Kidney tubule cell (primary cell): ENCODE results near the gene PTPN6.

Experiments used
- DNase-seq: peaks from one replicate; pipeline ENCODE4 v3.0.0-alpha.2; 2018; ENCODE audit warnings: low spot score

Gene PTPN6

DNA sequence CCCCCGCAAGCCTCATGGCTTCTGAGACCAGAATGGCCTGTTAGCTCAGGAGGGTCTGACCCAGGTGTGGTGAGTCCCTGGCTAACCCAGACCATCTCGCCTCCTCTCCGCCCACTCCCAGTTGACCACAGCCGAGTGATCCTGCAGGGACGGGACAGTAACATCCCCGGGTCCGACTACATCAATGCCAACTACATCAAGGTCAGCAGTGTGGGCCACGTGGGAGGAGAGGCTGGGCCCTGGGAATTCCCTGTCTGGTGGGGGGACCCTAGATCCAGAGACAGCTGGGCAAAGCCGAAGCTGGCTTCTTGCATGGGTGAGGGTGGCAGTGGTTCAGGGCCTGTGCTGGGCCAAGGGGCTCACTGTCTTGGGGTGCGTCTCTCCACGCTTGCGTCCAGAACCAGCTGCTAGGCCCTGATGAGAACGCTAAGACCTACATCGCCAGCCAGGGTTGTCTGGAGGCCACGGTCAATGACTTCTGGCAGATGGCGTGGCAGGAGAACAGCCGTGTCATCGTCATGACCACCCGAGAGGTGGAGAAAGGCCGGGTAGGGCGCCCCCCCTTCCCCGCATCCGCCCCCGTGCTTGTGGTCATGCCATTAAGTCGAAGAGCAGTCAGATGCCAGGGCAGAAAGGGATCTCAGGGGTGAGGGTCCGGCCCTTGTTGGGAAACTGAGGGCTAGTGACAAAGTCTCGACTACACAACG is 5.0 kb downstream of the PTPN6 start:
- DNase-seq, result no peak

GRCh38 chr12:6957151-6957701 is 6.1 kb downstream of the PTPN6 start:
- no peak for DNase-seq

DNA sequence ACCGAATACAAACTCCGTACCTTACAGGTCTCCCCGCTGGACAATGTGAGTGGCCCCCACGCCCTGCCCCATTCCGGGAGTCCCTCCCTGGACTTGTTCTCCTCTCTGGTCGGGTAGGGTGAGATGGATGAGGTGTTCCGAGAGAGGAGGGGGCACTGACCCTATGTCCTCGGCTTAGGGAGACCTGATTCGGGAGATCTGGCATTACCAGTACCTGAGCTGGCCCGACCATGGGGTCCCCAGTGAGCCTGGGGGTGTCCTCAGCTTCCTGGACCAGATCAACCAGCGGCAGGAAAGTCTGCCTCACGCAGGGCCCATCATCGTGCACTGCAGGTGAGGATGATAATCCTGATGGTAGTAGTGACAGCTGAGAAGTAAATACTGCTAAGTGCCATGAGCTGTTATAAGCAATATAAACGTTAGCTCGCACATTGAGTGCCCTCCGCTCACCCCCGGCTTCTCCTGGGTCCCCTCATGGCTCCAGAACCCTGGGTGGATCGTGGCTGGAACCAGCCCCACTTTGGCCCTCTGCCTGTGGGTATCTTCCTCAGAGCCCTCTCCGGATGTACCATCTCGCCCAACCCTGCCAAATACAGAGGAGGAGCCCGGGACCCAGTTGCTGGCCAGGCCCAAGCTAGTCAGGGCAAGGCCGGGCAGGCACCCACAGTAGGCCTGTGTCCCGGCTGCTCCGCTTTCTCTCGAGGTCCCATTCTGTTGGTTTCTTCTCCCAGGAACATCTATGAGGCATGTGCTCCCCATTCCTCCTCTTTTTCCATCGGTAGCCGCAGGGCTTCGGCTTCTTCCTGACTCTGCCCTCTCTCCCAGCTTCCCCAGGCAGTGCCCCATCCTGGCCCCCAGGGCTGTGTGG is 6.8 kb downstream of the PTPN6 start:
- no peak for DNase-seq

DNA sequence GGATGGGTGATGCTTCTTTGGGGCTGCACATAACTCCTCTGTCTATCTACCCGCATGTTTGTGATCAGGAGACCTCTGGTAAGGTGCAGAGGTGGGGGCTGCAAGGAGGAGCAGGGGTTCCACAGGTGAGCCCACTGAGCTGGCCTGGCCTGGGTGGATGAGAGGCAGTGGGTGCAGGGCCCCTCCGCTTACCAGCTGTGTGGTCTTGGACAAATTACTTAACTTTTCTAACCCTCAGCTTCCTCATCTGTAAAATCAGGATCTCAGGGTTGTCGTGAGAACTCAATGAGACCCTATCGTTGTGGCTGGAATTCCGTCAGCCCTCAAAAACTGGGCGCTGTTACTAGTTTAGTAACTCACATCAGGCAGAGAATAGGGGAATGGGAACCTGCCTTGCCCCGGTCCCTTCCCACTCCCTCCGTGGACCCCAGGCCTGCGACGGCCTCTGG is 7.5 kb downstream of the PTPN6 start:
- no peak for DNase-seq

GRCh38 chr12:6959058-6959804 is 8.1 kb downstream of the PTPN6 start:
- no peak for DNase-seq

GRCh38 chr12:6959805-6960592 is 8.8 kb downstream of the PTPN6 start:
- DNase-seq, result no peak

- DNase-seq, result no peak
Measured at GRCh38 chr12:6960593-6961277, 9.6 kb downstream of the PTPN6 start.

GRCh38 chr12:6961278-6961694 is 10.1 kb downstream of the PTPN6 start:
- no peak for DNase-seq

- DNase-seq, result peak; percentile 59
Measured at GRCh38 chr12:6961695-6962284, 10.6 kb downstream of the PTPN6 start.

DNA sequence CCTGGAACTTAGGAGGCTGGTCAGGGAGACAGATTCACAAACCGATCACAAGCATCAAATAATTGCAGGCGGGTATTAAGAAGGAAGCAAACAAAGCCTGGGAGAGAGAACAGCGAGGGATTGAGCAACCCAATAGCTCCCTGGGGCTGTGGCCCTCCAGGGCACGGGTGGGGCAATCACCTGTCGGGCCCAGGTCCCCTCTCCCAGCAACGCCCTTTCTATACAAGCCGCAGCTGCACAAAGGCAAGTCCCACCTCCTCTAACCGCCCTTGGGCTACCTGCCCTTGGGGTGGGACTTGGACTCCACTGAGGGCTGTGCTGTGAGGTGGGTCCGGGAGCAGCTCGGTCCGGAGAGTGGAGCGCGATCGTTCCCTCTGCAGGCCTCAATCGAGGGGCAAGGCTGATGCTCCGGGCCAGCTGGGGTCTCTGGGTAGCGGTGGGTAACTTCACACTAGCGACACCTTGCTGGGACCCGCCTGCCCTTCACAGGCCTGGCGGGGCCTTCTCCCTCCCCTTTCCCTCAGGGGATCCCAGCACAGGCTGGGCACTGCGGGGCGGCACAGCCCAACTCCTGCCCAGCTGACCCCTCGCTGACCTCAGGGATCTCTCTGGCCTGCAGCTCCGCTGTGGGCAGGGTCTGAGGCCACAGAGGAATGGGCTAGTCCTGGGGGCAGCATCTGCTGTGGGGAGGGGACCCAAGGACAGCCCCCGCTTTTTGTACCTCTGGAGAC is 11.3 kb downstream of the PTPN6 start:
- DNase-seq, result no peak

GRCh38 chr12:6963016-6963731 is 12.0 kb downstream of the PTPN6 start:
- peak; percentile 59 for DNase-seq

DNA sequence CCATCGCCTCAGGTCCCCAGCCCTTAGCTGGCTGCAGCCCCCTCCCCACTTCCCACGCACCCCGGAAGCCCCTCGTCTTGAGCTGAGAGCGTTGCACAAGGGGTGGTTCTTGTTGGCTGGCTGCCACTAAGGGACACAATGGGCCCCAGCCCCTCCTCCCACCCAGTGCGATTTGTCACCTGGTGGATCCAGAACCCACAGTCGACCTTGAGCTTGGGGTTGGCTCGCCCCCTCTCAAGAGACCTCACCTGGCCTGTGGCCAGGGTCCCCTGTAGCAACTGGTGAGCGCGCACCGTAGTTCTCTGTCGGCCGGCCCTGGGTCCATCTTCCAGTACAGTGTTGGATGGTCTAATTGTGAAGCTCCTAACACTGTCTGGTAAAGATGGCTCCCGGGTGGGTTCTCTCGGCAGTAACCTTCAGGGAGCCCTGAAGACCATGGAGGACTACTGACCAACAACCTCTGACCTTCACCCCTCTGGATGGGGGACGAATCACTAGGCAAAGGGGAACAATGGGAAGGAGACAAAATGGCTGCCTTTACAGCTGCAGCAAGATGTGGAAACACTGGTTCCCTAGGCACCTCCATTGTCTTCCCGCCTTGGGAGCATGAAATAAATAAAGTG is 12.7 kb downstream of the PTPN6 start:
- no peak for DNase-seq

- no peak for DNase-seq
Measured at GRCh38 chr12:6964605-6965025, 13.5 kb downstream of the PTPN6 start.

- peak; percentile 84 for DNase-seq
Measured at GRCh38 chr12:6965026-6965661, 14.0 kb downstream of the PTPN6 start.

GRCh38 chr12:6965714-6966113 is 14.6 kb downstream of the PTPN6 start:
- DNase-seq, result no peak

- DNase-seq, result no peak
Measured at GRCh38 chr12:6966351-6966750, 15.2 kb downstream of the PTPN6 start.

GRCh38 chr12:6967651-6968100 is 16.5 kb downstream of the PTPN6 start:
- DNase-seq, result no peak

GRCh38 chr12:6968426-6968825 is 17.3 kb downstream of the PTPN6 start:
- no peak for DNase-seq
